Activated effector memory CD4-positive, alpha-beta T cell treated with anti-CD3 and anti-CD28 coated beads, Interleukin-2, amount 50 U/mL, for 16 hours (primary cell): Measurements from ENCODE around the gene CDC27.
"Not testable (repeated sequence)": the region's sequence is repeated elsewhere in the genome, so short reads cannot be mapped to it uniquely, and the experiment has no call there.

Experiments
- DNase-seq: peaks from one replicate; pipeline ENCODE4 v3.0.0-alpha.2; 2020

Gene CDC27

DNA sequence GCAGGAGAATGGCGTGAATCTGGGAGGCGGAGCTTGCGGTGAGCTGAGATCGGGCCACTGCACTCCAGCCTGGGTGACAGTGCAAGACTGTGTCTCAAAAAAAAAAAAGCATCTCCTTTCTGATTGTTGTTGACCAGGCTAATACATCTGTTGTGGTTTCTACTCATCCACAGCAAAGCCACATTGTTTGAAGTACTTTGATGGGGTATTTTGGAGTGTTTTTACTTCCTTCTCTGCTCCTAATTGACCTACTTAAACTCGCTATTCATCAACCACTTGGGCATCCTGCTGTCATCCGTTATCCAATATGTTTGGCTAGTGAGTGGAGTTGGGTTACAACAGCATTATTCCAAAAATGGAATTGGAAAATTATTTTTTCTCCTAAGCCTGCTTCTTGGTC is 3.5 kb upstream of the CDC27 start:
- DNase-seq: no peak

DNA sequence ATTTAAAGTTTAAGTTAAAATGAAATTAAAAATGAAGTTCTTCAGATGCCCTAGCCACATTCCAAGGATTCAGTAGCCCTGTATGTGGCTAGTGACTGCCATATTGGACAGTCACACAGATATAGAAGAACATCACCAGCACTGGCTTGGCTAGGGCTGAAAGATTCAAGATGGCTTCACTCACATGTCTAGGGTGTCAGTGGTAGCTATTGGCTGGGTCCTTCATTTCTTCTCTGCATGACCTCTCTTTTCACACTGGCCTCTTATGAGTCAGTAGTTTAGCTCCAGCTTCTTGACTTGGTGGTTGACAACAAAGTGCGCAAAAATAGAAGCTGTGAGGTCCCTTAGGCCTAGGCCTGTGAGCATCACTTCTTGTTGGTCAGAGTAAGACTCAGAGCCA is 1.7 kb upstream of the CDC27 start:
- no peak for DNase-seq

DNA sequence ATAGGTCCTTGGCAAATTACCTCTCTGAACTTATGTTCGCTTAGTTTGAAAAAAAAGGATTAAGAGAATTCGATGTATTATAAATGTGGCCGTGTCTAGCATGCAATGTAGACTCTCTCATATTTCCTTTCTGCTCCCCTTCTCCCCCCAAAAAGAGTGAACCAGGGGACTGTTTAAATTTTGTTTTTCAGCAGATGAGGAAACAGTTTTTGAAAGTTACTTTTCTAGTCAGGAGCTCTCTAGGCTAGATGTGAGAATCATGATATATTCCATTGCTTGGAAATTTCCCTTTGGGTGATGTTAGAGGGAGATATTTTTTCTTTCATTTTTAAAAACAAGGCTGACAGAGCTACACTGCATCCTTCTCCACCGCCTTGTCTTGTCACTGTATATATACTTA is 1.1 kb upstream of the CDC27 start:
- DNase-seq: no peak

DNA sequence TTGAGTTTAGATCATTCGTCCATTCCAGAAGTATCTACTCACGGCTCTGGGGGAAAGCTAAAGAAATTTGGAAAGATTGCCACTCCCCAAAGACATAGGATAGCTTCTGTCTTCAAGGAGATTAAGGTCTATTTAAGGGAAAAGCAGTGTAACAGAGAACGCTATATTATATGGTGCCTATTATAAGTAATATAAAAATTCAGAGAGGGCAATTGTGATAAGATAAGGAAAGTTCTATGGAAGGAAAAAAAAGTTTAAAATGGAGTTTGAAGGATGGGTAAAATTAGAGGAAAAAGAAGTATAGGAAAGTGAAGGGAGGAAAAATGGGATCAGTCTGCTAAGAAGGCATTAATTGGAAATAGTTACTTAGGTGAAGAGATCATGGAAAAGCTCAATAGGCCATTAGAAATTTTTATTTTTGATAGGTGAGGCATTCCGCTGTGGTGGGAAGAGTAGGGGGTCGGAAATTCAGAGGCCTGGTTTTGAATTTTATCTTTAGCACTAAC is 690 bp upstream of the CDC27 start:
- DNase-seq: no peak

GRCh38 chr17:47188271-47188875 is 722 bp downstream of the CDC27 start:
- no peak for DNase-seq

GRCh38 chr17:47184681-47185080 is 4.4 kb downstream of the CDC27 start:
- no peak for DNase-seq

DNA sequence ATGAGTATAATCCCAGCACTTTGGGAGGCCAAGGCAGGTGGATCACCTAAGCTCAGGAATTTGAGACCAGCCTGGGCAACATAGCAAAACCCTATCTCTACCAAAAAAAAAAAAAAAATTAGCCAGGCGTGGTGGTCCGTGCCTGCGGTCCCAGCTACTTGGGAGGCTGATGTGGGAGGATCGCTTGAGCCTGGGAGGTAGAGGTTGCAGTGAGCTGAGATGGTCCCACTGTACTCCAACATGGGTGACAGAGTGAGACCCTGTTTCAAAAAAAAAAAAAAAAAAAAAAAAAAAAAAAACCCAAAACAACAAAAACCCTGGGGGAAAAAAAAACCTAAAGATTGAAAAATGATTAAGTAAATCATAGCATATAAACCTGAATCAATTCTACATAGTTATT is 8.1 kb downstream of the CDC27 start:
- DNase-seq: not testable (repeated sequence)

DNA sequence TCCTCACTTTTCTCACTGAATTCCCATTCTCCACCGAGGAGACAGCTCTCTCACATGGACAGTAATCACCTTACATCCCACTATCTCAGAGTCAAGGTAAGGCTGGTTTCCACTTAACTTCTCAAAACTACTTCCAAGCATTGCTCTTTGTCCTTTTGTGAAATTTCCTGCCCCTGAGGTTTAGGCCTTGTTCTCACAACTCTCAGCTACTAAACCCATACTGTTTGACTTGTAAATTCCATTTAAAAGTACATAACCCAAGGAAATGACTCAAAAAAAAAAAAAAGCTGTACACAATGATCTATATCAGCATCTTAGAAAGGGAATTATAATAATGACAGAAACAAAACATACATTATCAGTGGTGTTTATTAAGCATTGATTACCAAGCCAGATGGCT is 8.8 kb downstream of the CDC27 start:
- DNase-seq: no peak

DNA sequence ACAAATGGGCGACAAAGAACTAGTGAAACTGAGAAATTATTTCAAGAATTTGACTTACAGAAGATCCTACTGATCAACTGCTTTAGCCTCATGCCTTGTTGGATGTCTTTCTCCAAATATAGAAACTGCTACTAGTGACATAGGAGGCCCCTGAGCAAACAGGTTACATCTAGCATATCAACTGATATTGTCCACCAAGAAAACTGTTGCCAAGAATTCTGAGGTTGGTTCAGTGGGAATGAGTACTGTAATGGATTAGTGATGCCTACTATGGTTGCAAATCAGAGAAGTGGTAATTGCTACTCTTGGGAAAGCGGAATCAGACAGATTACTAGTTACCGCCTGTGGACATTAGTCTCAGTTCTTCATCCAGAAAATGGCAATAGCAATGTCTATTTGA is 10.0 kb downstream of the CDC27 start:
- no peak for DNase-seq

- no peak for DNase-seq
These were observed 11.8 kb downstream of the CDC27 start for GRCh38 chr17:47177261-47177660.

DNA sequence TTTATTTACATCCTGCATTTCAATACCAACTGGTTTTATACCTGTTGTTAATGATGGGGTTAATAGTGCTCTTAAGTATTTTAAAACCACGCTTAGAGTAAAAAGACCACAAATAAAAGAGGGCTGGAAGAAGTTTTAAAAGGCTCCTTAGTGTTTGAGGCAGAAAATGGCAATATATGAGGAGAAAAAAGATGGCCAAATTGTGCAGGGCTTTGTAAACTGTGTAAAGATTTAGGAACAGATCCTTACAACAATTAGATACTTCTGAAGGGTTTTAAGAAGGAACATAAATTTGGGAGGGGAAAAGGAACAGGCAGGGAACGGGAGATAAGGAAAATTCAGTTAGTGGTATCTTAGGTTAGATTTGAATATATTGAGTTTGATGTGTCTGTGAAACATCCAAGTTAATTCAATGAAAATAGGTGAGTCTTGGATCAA is 12.7 kb downstream of the CDC27 start:
- DNase-seq: no peak

DNA sequence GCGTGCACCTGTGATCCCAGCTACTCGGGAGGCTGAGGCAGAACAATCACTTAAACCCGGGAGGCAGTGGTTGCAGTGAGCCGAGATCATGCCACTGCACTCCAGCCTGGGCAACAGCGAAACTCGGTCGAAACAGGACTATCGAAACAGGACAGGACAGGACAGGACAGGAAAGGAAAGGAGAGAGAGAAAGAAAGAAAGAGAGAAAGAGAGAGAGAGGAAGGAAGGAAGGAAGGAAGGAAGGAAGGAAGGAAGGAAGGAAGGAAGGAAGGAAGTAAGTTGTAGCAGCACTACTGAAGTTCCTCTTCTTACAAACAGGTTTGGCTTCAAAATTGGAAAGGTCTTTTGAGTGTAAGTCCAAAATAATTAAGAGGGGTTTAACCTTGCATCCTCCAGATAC is 14.3 kb downstream of the CDC27 start:
- DNase-seq: not testable (repeated sequence)

- no peak for DNase-seq
These were observed 16.2 kb downstream of the CDC27 start for GRCh38 chr17:47172696-47173565.

GRCh38 chr17:47170710-47171109 is 18.4 kb downstream of the CDC27 start:
- no peak for DNase-seq

- not testable (repeated sequence) for DNase-seq
These were observed 20.2 kb downstream of the CDC27 start for GRCh38 chr17:47168896-47169295.

DNA sequence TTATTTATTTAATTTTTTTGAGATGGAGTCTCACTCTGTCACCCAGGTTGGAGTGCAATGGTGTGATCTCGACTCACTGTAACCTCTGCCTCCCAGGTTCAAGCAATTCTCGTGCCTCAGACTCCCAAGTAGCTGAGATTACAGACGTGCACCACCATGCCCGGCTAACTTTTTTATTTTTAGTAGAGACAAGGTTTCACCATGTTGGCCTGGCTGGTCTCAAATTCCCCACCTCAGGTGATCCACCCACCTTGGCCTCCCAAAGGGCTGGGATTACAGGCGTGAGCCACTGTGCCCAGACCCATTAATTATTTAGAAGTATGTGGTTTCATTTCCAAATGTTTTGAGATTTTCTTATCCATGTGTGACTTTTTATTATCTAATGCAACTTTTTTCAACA is 22.2 kb downstream of the CDC27 start:
- DNase-seq: not testable (repeated sequence)

DNA sequence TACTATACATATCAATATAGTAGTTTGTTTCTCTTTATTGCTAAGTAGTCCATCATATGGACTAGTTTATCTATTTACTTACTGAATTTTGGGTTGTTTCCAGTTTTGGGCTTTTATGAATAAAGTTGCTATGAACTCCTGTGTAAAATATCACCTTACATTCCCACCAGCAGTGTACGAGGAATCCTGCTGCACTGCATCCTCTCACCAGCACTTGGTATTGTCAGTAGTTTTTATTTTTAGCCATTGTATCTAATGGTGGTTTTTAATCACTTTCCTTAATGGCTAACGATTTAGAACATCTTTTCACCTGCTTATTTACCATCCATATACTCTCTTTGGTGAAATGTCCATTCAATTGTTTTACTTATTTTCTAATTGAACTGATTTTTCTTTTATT is 24.0 kb downstream of the CDC27 start:
- no peak for DNase-seq

- no peak for DNase-seq
These were observed 24.8 kb downstream of the CDC27 start for GRCh38 chr17:47164263-47164662.

- DNase-seq: no peak
These were observed 27.0 kb downstream of the CDC27 start for GRCh38 chr17:47162013-47162622.

- DNase-seq: no peak
These were observed 29.8 kb downstream of the CDC27 start for GRCh38 chr17:47159315-47159714.

DNA sequence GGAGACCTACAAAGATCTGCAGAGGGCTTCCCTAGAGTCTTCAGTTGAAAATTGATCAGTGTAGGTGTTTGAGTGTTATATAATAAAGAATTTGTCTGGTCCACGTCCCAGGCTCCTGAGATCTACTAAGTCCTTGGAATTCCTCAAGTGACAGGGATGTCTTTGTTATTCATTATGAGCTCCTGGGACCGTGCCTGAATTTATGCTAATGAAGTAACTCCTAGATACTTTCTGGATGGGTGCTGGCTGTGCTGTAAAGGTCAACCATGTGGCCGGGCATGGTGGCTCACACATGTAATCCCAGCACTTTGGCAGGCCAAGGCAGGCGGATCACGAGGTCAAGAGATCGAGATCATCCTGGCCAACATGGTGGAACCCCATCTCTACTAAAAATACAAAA is 43.7 kb downstream of the CDC27 start:
- no peak for DNase-seq

DNA sequence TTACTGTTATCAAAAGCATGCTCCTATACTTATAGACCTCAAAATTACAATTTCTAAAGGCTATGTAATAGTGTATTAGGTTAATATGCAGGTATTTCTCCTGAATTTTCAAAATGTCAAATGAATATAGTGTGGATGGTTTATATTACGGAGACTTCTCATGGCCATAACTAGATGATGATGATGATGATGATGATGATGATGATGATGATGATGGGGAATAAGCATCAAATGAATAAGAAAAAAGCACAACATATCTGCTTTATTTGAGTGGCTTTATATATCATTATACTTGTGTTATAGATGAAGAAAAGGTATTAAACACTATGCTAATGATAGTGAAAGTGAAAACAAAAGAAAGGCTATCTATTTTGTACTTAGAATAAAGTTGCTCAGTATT is 53.9 kb downstream of the CDC27 start:
- DNase-seq: no peak

GRCh38 chr17:47134354-47134753 is 54.7 kb downstream of the CDC27 start:
- DNase-seq: not testable (repeated sequence)

DNA sequence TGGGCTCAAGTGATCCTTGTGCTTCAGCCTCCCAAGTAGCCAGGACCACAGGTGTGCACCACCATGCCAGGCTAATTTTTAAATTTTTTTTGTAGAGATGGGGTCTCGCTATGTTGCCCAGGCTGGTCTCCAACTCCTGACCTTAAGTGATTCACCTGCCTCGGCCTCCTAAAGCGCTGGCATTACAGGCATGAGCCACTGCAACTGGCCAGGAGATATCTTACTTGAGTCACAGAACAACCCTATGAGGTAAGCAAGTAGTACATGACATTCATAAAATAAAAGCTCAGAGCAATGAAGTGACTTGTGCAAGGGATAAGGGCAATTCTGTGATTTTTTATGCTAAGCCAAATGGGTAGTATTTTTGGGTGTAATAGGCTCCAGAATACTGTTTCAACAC is 57.3 kb downstream of the CDC27 start:
- DNase-seq: no peak
